Hepatocyte (in vitro differentiated cells): ENCODE results near the gene LARP1B. TPM values are rescaled to one million over a fixed set of nuclear protein-coding genes. Genes with fewer than 3 reads are reported as not detected.
"Not testable (repeated sequence)": the region's sequence is repeated elsewhere in the genome, so short reads cannot be mapped to it uniquely, and the experiment has no call there.

Experiments used
- DNase-seq: peaks from one replicate; pipeline ENCODE4 v3.0.0-alpha.2; 2016; ENCODE audit warnings: low spot score
- H2AFZ ChIP-seq: fragments of 200-600 bp; sonication (generic); 2 replicates; pipeline ENCODE4 v1.6.0; 2016; ENCODE audit warnings: antibody characterized with exemption, mild to moderate bottlenecking
- H3K27ac ChIP-seq: fragments of 200-600 bp; sonication (generic); 2 replicates; pipeline ENCODE4 v1.5.1; 2016; ENCODE audit warnings: mild to moderate bottlenecking
- H3K27me3 ChIP-seq: fragments of 200-600 bp; sonication (generic); 2 replicates; pipeline ENCODE4 v1.6.1; 2016
- H3K36me3 ChIP-seq: fragments of 200-600 bp; sonication (generic); replicated peaks from 2 replicates; pipeline ENCODE4 v1.5.1; 2016; ENCODE audit warnings: low read depth; ENCODE audit not compliant: insufficient read depth
- H3K4me1 ChIP-seq: fragments of 200-600 bp; sonication (generic); 2 replicates; pipeline ENCODE4 v1.5.1; 2016; ENCODE audit warnings: mild to moderate bottlenecking, moderate library complexity; ENCODE audit not compliant: insufficient read depth
- H3K4me2 ChIP-seq: fragments of 200-600 bp; sonication (generic); 2 replicates; pipeline ENCODE4 v1.6.0; 2016
- H3K4me3 ChIP-seq: fragments of 200-600 bp; sonication (generic); 2 replicates; pipeline ENCODE4 v1.5.1; 2016; ENCODE audit warnings: mild to moderate bottlenecking
- H3K79me2 ChIP-seq: fragments of 200-600 bp; sonication (generic); 2 replicates; pipeline ENCODE4 v1.6.0; 2017; ENCODE audit warnings: mild to moderate bottlenecking
- H3K9me2 ChIP-seq: fragments of 200-600 bp; sonication (generic); replicated peaks from 2 replicates; pipeline ENCODE4 v1.6.0; 2017; ENCODE audit warnings: mild to moderate bottlenecking; ENCODE audit not compliant: insufficient read depth
- H3K9me3 ChIP-seq: fragments of 200-600 bp; sonication (generic); 2 replicates; pipeline ENCODE4 v1.5.1; 2016; ENCODE audit warnings: low read depth, mild to moderate bottlenecking
- H4K20me1 ChIP-seq: fragments of 200-600 bp; sonication (generic); 2 replicates; pipeline ENCODE4 v1.6.0; 2016; ENCODE audit warnings: mild to moderate bottlenecking; ENCODE audit not compliant: insufficient read depth, poor library complexity, severe bottlenecking
- CTCF ChIP-seq: fragments of 200-600 bp; sonication (generic); IDR thresholded peaks from 2 replicates; pipeline ENCODE4 v1.5.1; 2016; ENCODE audit warnings: antibody characterized with exemption, mild to moderate bottlenecking; ENCODE audit not compliant: poor library complexity
- EZH2 ChIP-seq: fragments of 200-600 bp; sonication (generic); IDR thresholded peaks from 2 replicates; pipeline ENCODE4 v1.6.1; 2016; ENCODE audit warnings: antibody characterized with exemption, mild to moderate bottlenecking, borderline replicate concordance
- EZH2phosphoT487 ChIP-seq: fragments of 200-600 bp; sonication (generic); IDR thresholded peaks from one replicate; pipeline ENCODE4 v1.6.1; 2018; ENCODE audit warnings: antibody characterized with exemption, mild to moderate bottlenecking, low read depth, moderate library complexity; ENCODE audit not compliant: unreplicated experiment, severe bottlenecking
- WGBS: methylation state at CpG from one replicate; pipeline ENCODE4 v1.1.6; 2016; ENCODE audit warnings: low lambda C conversion rate; ENCODE audit errors: missing lambda C conversion rate; 5-methylcytosine and 5-hydroxymethylcytosine counted together
- polyA plus RNA-seq: library from polyadenylated mRNA; unstranded; fragments of >200 nt; fragmentation: Nextera tagmentation; extraction: Ambion mirVana; gene quantifications from 2 replicates; pipeline ENCODE4 v1.2.1, GENCODE V29; 2016
- total RNA-seq: library from RNA; depleted of rRNA; stranded (reverse); fragments of >200 nt; gene quantifications from 2 replicates; pipeline ENCODE4 v1.2.3, GENCODE V29; 2014

LARP1B gene
- total and polyA plus RNA-seq, 2 experiments from 2014 or later: 12.4 to 30.7 TPM

- no peaks in the 10 kb centered on the region for H3K9me2 ChIP-seq
- H3K27me3 ChIP-seq: no peaks in the 10 kb centered on the region
- H3K27ac ChIP-seq: no peak overlapping the region
- no peaks in the 10 kb centered on the region for H3K36me3 ChIP-seq
- peaks cover 4% of the 10 kb centered on the region for H3K9me3 ChIP-seq
- H2AFZ ChIP-seq: no peak overlapping the region
- WGBS: 54% methylated on average over 4 of the region's 4 CpGs
- no peaks in the 10 kb centered on the region for H3K4me1 ChIP-seq
- H3K79me2 ChIP-seq: no peaks in the 10 kb centered on the region
- H4K20me1 ChIP-seq: no peaks in the 10 kb centered on the region
- no peak overlapping the region for H3K4me3 ChIP-seq
- no peak overlapping the region for H3K4me2 ChIP-seq
- TF ChIP-seq CTCF (no peak), EZH2 (no peak), EZH2phosphoT487 (no peak)
- DNase-seq: no peak
Measured at GRCh38 chr4:128249787-128250668, 188.9 kb downstream of the LARP1B start.

GRCh38 chr4:128255906-128256305 is 194.8 kb downstream of the LARP1B start:
- H2AFZ ChIP-seq: no peak overlapping the region
- H3K4me2 ChIP-seq: no peak overlapping the region
- H3K4me3 ChIP-seq: no peak overlapping the region
- H3K36me3 ChIP-seq: no peaks in the 10 kb centered on the region
- H4K20me1 ChIP-seq: no peaks in the 10 kb centered on the region
- H3K27me3 ChIP-seq: no peaks in the 10 kb centered on the region
- H3K9me2 ChIP-seq: no peaks in the 10 kb centered on the region
- H3K4me1 ChIP-seq: no peaks in the 10 kb centered on the region
- TF ChIP-seq EZH2phosphoT487 (no peak), EZH2 (no peak), CTCF (no peak)
- WGBS: 91% methylated on average over 3 of the region's 3 CpGs
- no peaks in the 10 kb centered on the region for H3K79me2 ChIP-seq
- no peaks in the 10 kb centered on the region for H3K9me3 ChIP-seq
- DNase-seq: no peak
- H3K27ac ChIP-seq: no peak overlapping the region

- Histone ChIP-seq H3K9me3 (no peaks in the 10 kb centered on the region), H3K4me2 (no peak overlapping the region), H3K27ac (no peak overlapping the region), H3K36me3 (no peaks in the 10 kb centered on the region), H2AFZ (no peak overlapping the region), H3K9me2 (no peaks in the 10 kb centered on the region), H3K79me2 (no peaks in the 10 kb centered on the region), H3K4me3 (no peak overlapping the region), H4K20me1 (no peaks in the 10 kb centered on the region), H3K4me1 (no peaks in the 10 kb centered on the region), H3K27me3 (no peaks in the 10 kb centered on the region)
- no peak for TF ChIP-seq CTCF
- TF ChIP-seq EZH2phosphoT487: no peak
- no peak for TF ChIP-seq EZH2
- 69% methylated on average over 1 of the region's 1 CpG for WGBS
- no peak for DNase-seq
Measured at GRCh38 chr4:128256539-128256938, 195.4 kb downstream of the LARP1B start.

GRCh38 chr4:128258166-128258565 is 197.1 kb downstream of the LARP1B start:
- H3K36me3 ChIP-seq, H3K9me2 ChIP-seq, H4K20me1 ChIP-seq, H3K4me1 ChIP-seq, H3K79me2 ChIP-seq, H3K27ac ChIP-seq, DNase-seq, H3K9me3 ChIP-seq, H3K4me3 ChIP-seq, H2AFZ ChIP-seq, H3K4me2 ChIP-seq, H3K27me3 ChIP-seq: not testable (repeated sequence)
- 79% methylated on average over 4 of the region's 4 CpGs for WGBS

GRCh38 chr4:128259889-128260288 is 198.8 kb downstream of the LARP1B start:
- not testable (repeated sequence) for H3K4me1 ChIP-seq, H3K4me2 ChIP-seq, H2AFZ ChIP-seq, H3K9me3 ChIP-seq, H3K4me3 ChIP-seq, H3K9me2 ChIP-seq, H4K20me1 ChIP-seq, H3K36me3 ChIP-seq, H3K27me3 ChIP-seq, H3K79me2 ChIP-seq, H3K27ac ChIP-seq, DNase-seq
- WGBS: 33% methylated on average over 5 of the region's 5 CpGs
